Peyer's patch (tissue), 4 donors: ENCODE results near the gene ZNHIT1.

Source experiments
- POLR2A ChIP-seq, 2 donors: fragments of 450-650 bp; IDR thresholded peaks; one replicate each; pipeline ENCODE4 v1.5.1; 2017; ENCODE audit warnings: antibody characterized with exemption in 2 of 2, mild to moderate bottlenecking in 2 of 2, moderate library complexity in 2 of 2
- TF ChIP-seq, protein P1 (sequence below), 6 experiments: fragments of 450-650 bp in 4 of 6; fragments of 200-600 bp in 2 of 6; sonication (generic) in 1 of 6; IDR thresholded peaks; one replicate each; pipeline ENCODE4 v1.5.1; 2017 to 2019; ENCODE audit warnings: antibody characterized with exemption in 6 of 6, mild to moderate bottlenecking in 3 of 6, moderate library complexity in 1 of 6

DNA sequence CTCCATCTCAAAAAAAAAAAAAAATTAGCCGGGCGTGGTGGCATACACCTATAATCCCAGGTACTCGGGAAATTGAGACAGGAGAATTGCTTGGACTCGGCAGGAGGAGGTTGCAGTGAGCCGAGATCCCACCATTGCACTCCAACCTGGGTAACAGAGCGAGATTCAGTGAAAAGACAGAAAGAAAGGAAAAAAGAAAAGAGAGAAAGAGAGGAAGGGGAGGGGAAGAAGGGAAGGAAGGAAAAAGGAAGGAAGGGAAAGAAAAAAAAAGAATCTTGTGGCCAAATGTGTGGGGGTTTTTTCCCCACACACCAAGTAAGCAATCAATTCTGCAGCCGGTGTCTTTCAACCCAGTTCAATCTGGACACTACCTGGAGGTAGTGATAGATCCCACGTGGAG is 28.9 kb upstream of the ZNHIT1 start:
- TF ChIP-seq, protein P1, sequence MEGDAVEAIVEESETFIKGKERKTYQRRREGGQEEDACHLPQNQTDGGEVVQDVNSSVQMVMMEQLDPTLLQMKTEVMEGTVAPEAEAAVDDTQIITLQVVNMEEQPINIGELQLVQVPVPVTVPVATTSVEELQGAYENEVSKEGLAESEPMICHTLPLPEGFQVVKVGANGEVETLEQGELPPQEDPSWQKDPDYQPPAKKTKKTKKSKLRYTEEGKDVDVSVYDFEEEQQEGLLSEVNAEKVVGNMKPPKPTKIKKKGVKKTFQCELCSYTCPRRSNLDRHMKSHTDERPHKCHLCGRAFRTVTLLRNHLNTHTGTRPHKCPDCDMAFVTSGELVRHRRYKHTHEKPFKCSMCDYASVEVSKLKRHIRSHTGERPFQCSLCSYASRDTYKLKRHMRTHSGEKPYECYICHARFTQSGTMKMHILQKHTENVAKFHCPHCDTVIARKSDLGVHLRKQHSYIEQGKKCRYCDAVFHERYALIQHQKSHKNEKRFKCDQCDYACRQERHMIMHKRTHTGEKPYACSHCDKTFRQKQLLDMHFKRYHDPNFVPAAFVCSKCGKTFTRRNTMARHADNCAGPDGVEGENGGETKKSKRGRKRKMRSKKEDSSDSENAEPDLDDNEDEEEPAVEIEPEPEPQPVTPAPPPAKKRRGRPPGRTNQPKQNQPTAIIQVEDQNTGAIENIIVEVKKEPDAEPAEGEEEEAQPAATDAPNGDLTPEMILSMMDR (IDR thresholded peaks at IDR 0.05), result no peak
- TF ChIP-seq POLR2A (IDR thresholded peaks at IDR 0.05), result no peak
